ENCODE measurements around the gene SHE.
A peak's percentile ranks its signal among the peaks of the same experiment; 100 is the strongest.

The SHE gene

DNA sequence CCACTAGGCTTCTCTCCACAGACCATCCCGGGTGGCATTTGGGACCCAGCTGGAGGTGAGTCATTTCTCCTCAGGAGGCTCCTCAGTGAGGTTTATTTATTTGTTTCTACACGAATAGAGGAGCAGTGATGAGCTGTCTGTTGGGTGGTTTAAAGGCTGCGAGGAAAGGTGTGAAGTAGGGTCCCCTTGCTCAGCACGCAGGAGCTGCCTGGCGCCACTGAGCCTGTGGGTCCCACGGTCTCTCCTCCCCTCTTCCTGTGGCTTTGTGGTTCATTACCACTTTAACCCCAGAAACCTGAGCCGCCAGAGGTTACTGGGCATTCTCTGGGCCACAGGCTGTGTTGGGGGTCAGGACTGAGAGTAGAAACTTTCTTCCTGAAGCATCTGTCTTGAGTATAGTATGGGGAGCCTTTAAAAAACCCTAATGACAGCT, 57.2 kb downstream of the SHE start:
- no peak for DNase-seq (ENCODE audit: low read depth)

DNA sequence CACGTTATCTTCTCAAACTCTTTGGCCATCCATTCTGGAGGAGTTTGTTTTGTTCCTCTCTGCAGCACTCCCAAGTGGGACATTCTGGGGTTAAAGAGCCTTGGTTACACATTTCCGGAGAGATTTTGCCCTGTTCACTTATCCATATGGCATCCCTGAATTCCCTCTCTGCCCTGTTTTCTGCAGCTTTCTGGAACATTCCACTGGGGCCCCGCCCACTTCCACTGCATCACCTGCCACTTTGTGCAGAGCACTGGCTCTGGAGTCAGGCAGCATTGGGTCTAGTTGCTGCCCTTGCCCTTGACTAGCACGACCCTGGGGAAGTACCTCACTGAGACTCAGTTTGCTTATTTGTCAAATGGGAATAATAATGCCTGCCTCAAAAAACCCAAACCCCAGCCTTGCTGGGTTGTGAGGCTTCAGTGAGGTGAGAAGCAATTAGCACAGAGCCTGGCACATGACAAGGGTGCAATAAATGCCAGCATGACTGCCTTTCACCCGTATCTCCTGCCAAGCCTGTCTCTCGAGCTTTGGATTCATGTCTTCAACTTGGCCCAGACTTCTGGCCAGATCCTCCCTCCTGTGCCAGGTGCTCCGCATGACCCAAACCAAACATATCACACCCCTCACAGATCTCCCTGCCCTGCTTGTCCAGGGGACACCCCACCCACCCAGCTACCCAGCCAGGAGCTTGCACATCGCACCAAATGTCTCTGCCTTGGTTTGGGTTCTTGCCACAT, 58.8 kb downstream of the SHE start:
- no peak for DNase-seq (ENCODE audit: low read depth)

GRCh38 chr1:154442006-154442740, 60.0 kb downstream of the SHE start:
- DNase-seq (ENCODE audit: low read depth), result no peak

GRCh38 chr1:154441241-154441888, 60.8 kb downstream of the SHE start:
- no peak for DNase-seq (ENCODE audit: low read depth)

- DNase-seq (ENCODE audit: low read depth), result no peak
These were observed 62.0 kb downstream of the SHE start for GRCh38 chr1:154440036-154440804.

GRCh38 chr1:154436433-154436832, 65.8 kb downstream of the SHE start:
- no peak for DNase-seq (ENCODE audit: low read depth)

GRCh38 chr1:154435599-154436200, 66.5 kb downstream of the SHE start:
- no peak for DNase-seq (ENCODE audit: low read depth)

GRCh38 chr1:154434346-154435085, 67.7 kb downstream of the SHE start:
- DNase-seq (ENCODE audit: low read depth), result peak; percentile 66

DNA sequence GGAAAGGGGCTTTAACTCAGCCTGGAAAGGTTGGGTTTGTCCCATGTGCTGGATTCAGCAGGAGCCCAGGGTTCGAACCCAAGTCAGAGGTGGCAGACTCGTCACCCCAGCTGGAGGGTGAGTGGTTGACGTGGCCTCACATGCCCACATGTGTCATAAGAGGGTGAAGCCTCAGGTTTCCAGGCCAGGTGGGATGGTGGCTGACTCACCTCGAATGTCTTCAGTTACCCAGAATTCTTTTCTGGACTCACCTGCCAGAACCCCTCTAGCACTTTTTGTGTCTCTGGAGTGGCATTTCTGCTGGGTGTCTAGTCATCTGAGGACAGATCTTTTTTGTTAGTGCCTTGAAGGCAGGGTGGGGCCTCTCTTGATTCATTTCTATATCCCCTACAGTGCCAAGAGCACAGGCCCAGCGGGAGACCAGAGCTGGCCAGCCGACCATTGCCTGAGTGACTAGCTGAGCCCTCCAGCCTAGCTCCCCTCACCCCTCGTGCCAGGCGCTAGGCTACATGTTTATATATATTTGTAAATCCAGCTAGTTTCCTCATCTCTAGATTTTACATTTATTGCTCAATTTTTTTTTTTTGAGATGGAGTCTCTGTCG, 68.9 kb downstream of the SHE start:
- no peak for DNase-seq (ENCODE audit: low read depth)

DNA sequence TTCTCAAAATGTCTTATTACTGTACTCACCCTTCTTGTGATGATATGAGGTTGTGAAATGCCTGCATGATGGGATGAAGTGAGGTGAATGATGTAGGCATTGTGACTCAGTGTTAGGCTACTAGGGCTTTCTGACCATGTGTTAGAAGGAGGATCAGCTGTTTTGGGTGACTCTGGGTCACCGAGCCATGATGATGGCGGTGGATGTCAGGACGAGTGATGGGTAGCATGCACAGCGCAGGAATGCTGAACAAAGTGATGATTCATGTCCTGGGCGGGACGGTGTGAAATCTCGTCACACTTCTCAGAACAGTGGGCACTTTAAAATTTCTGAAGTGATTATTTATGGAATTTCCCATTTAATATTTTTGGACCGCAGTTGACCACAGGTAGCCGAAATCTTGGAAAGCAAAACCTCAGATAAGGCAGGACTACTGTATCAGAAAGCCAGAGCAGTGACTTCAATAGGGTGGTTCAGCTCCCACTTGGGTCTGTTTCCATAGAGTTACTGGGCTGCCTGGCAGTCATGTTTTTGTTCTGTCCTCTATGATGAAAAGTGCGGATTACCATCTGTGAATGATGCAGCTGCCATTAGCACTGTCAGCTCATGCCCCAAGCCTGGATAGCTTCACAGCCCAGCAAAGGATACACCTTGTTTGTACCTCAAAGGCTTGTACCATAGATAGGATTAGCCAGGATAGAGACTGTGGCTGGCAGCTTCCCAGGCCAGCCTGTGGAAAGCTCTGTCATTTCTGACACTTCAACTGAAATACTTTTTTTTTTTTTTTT, 70.4 kb downstream of the SHE start:
- DNase-seq (ENCODE audit: low read depth), result peak; percentile 67

DNA sequence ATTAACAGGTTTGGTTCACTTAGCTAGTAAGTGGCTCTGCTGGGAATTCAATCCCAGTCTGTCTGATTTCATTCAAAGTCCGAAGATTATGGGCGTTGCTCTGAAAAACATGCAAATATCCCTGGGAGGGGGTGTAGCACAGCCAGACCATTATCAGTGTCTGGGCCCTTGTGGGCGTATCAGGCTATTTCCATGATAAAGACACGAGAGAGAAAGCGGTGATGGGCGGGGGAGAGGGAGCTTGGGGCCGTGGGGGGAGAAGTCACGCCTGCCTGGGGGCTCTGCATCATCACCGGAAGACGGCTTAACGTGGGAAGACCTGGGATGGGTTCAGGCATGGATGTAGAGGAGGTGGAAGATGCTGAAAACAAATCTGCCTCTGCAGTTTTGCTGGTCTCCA, 71.3 kb downstream of the SHE start:
- DNase-seq (ENCODE audit: low read depth), result no peak

DNA sequence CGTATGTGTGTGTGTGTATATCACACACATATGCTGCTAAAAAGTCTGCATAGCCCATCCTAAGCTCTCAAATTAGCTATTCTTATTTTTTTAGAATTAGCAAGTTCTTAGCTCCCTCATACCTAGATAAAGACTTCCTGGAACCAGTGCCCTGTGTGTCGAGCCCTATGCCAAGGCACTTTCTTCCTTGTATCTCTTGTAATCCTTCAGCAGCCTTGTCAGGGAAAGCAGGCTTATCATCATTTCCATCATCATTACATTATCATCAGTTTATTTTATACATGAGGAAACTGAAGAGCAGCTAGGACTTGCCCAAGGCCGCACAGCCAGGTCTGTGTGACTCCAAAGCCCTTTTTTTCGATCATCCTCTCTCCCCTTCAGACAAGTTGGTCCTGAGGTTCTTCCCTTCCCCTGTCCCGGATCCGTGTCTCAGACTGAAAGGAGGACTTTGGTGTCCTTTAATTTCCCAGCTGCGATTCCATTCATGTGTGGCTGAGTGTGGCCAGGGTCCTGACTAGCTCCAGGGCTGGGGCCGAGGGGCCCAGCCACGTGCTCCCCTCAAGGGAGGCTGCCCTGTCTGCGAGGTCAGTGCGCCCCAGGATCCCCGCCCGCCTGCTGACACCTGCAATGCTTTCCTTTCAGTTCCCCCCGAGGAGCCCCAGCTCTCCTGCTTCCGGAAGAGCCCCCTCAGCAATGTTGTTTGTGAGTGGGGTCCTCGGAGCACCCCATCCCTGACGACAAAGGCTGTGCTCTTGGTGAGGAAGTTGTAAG, 72.2 kb downstream of the SHE start:
- no peak for DNase-seq (ENCODE audit: low read depth)
